SK-N-SH (cell line): ENCODE data around the gene SASH1.

Experiments used
- CHD2 ChIP-seq: fragments of 150-350 bp; IDR thresholded peaks from 2 replicates; pipeline ENCODE4 v1.6.1; 2018; ENCODE audit warnings: low read length; ENCODE audit not compliant: partially characterized antibody
- CTCF ChIP-seq: fragments of 200-600 bp; sonication (generic); IDR thresholded peaks from 2 replicates; pipeline ENCODE4 v1.6.1; 2017; ENCODE audit warnings: antibody characterized with exemption, mild to moderate bottlenecking, moderate library complexity
- EP300 ChIP-seq, 2 experiments: IDR thresholded peaks; 2 replicates each; pipeline versions ENCODE4 v1.4.0 to v1.6.1; 2012; ENCODE audit warnings: borderline replicate concordance in 1 of 2, low read depth in 1 of 2, low read length in 1 of 2
- GABPA ChIP-seq: IDR thresholded peaks from 2 replicates; pipeline ENCODE4 v1.4.0; 2012; ENCODE audit warnings: low read depth, mild to moderate bottlenecking
- GATA2 ChIP-seq: sonication (generic); formaldehyde crosslinking; IDR thresholded peaks from 2 replicates; pipeline ENCODE4 v1.5.0; 2020; ENCODE audit warnings: mild to moderate bottlenecking, missing genetic modification reagents
- MXI1 ChIP-seq: IDR thresholded peaks from 2 replicates; pipeline ENCODE4 v1.6.1; 2012; ENCODE audit warnings: mild to moderate bottlenecking, low read depth, low read length, improper control_type of control experiment
- POLR2AphosphoS5 ChIP-seq: IDR thresholded peaks from 2 replicates; pipeline ENCODE4 v1.6.1; 2012; ENCODE audit warnings: low read depth, low read length
- RAD21 ChIP-seq: IDR thresholded peaks from 2 replicates; pipeline ENCODE4 v1.6.1; 2012; ENCODE audit warnings: mild to moderate bottlenecking, low read length
- REST ChIP-seq: IDR thresholded peaks from 2 replicates; pipeline ENCODE4 v1.6.1; 2012; ENCODE audit warnings: mild to moderate bottlenecking, low read depth, low read length, moderate library complexity
- RFX5 ChIP-seq: IDR thresholded peaks from 2 replicates; pipeline ENCODE4 v1.6.1; 2012; ENCODE audit warnings: mild to moderate bottlenecking, improper control_type of control experiment, low read length
- SMC3 ChIP-seq: IDR thresholded peaks from 2 replicates; pipeline ENCODE4 v1.6.1; 2012; ENCODE audit warnings: low read depth, low read length, improper control_type of control experiment
- USF1 ChIP-seq: IDR thresholded peaks from 2 replicates; pipeline ENCODE4 v1.4.0; 2012; ENCODE audit warnings: low read depth, borderline replicate concordance
- USF2 ChIP-seq: fragments of 150-350 bp; IDR thresholded peaks from 2 replicates; pipeline ENCODE4 v1.6.1; 2017; ENCODE audit warnings: antibody characterized with exemption, low read length, low read depth, borderline replicate concordance
- ZBTB33 ChIP-seq: IDR thresholded peaks from 2 replicates; pipeline ENCODE4 v1.4.0; 2012; ENCODE audit warnings: low read depth, borderline replicate concordance

- TF ChIP-seq EP300 (IDR thresholded peaks at IDR 0.05; ENCODE audit: borderline replicate concordance in 1 of 2, low read depth in 1 of 2, low read length in 1 of 2) (no peak), CTCF (no peak), REST (no peak), RFX5 (no peak), CHD2 (no peak), USF1 (no peak), USF2 (no peak), GATA2 (no peak), RAD21 (no peak), POLR2AphosphoS5 (no peak), MXI1 (no peak), ZBTB33 (no peak), SMC3 (no peak), GABPA (no peak)
Measured at GRCh38 chr6:148426317-148426977, 83.8 kb downstream of the SASH1 start.
